Urinary bladder (tissue), 4 donors: Measurements from ENCODE around the gene TPM3. TPM values are rescaled to one million over a fixed set of nuclear protein-coding genes. Genes with fewer than 3 reads are reported as not detected.
"Not testable (repeated sequence)": the region's sequence is repeated elsewhere in the genome, so short reads cannot be mapped to it uniquely, and the experiment has no call there.

Experiments used
- DNase-seq: peaks from one replicate; pipeline ENCODE4 v3.0.0-alpha.2; 2015; ENCODE audit errors: extremely low spot score
- H3K27ac ChIP-seq: one replicate; pipeline ENCODE4 v1.5.1; 2013; ENCODE audit warnings: low read depth, mild to moderate bottlenecking, moderate library complexity
- H3K36me3 ChIP-seq: one replicate; pipeline ENCODE4 v1.6.1; 2013; ENCODE audit warnings: mild to moderate bottlenecking, moderate library complexity; ENCODE audit not compliant: insufficient read depth
- H3K4me1 ChIP-seq: one replicate; pipeline ENCODE4 v1.6.1; 2013; ENCODE audit warnings: mild to moderate bottlenecking, moderate library complexity; ENCODE audit not compliant: insufficient read depth
- H3K4me3 ChIP-seq: one replicate; pipeline ENCODE4 v1.5.1; 2013; ENCODE audit warnings: low read depth, low read length
- WGBS: extraction: QIAGEN DNeasy Blood & Tissue Kit; methylation state at CpG from one replicate; pipeline ENCODE4 v1.1.7; 2013; 5-methylcytosine and 5-hydroxymethylcytosine counted together
- polyA plus RNA-seq: library from polyadenylated mRNA; stranded (reverse); fragments of 200-250 nt; gene quantifications from one replicate; pipeline ENCODE4 v1.2.3, GENCODE V29; 2013
- total RNA-seq: library from RNA; depleted of rRNA; stranded (reverse); fragments of >200 nt; gene quantifications from one replicate; pipeline ENCODE4 v1.2.3, GENCODE V29; 2014
- donor health status: healthy with polysubstance abuse.
- donor health status: healthy.

Gene TPM3
- total RNA-seq: 180 TPM
- polyA plus RNA-seq: 145 TPM

DNA sequence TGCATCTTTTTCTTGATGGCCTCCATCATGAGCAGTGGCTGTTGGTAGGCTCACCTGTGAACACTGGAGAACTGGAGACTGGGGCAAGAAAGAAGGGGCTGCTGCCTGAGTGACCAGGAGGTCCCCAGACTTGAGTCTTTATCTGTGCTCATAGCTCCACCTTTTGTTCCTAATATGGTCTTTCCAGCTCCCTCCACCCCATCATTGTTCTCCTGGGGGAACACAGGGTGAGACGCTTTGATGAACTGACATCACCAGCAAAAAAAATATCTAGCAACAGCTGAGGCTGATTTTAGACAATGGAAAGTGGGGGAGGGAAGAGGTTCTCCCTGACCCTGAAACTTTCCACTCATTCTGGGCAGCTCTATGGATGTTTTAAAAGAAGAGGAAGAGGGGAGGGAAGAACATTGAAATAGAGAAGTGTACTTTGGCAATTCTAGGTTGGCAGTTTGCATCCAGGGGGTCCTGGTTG is at the start of gene TPM3:
Gene TPM3 (minus strand): TSS at position 111 of the 472 bp plus-strand sequence. CDS start 82 bp downstream, at position 29.
- Histone ChIP-seq H3K27ac (no peak within 1 kb of the TSS), H3K4me3 (no peak within 1 kb of the TSS), H3K36me3 (no peaks in the 10 kb centered on the region), H3K4me1 (no peaks in the 10 kb centered on the region)
- DNase-seq: no peak
- WGBS: 30% methylated on average over 1 of the region's 1 CpG

DNA sequence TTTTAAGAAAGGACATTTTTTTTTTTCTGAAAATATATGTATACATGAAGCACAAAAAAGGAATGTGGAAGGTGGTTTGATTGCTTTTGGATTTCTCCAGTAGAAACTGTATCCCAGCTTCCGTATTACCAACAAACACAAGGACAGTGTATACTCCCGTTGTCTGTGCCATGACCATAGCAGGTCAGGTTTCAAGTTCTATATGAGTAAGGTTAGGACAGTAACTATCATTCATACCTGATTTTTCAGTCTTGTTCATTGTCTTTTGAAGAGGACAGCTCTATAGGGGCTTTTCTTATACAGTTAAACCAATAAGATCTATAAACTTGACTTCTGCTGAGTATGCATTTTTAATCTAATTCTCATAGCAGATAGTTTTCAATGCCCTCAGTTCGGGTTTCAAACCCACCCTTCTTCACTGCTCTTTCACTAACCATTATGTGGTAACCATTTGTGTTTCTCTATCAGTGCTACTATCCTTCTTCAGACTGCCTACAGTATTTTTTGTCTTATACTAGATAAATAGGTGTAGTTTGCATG is 48.5 kb upstream of the TPM3 start:
- Histone ChIP-seq H3K4me3 (no peak overlapping the region), H3K4me1 (no peaks in the 10 kb centered on the region), H3K27ac (no peak overlapping the region), H3K36me3 (peaks cover 7% of the 10 kb centered on the region)
- 88% methylated on average over 3 of the region's 3 CpGs for WGBS
- DNase-seq: no peak

DNA sequence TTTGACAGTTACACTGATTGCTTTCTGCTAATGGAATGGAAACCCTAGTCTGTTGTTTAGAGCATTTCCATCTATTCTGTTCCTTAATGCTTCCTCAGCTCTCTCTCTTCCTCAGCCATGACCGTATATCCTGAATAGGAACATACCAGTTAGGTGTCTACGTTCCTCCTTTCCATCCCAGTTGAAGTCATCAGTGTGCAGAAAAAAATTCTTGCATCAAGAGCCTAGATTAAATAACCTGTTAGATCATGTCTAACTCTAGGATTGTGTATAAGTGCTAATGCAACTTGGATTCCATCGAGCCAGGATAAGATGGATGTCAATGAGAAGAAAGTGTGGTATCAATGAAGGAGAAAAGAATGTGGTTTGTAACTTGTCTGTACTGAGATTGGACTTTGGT is 47.6 kb upstream of the TPM3 start:
- Histone ChIP-seq H3K36me3 (peaks cover 8% of the 10 kb centered on the region), H3K27ac (no peak overlapping the region), H3K4me3 (no peak overlapping the region), H3K4me1 (no peaks in the 10 kb centered on the region)
- no peak for DNase-seq
- 85% methylated on average over 3 of the region's 3 CpGs for WGBS

DNA sequence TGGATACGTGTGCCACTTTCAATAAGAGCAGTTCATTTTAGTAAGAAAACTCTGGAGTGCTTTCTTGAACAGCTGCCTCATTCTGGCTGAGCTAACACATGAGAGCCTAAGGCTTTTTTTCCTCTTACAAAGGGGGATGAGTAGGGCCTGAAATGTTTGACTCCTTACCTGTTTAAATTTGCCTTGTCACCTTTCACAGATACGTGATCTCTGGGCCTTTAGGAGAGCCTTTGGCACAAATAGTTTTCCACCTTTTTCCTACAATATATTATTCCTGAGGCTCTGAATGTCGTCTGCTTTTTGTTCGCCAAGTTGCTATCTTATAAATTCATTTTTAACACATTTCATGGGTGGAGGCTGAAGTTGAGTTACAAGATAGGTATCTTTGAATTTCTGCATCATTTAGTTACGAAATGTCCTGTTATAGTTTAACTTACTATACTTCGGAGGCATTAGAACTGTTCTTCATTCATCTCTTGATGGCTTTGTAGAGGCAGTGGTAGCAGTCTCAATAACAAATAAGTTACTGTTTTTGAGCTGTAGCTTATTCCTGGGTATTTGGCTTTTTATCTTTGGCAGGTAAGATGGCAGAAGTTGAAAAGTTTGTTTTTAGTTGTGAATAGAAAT is 46.1 kb upstream of the TPM3 start:
- no peak for DNase-seq
- 92% methylated on average over 6 of the region's 6 CpGs for WGBS
- H3K36me3 ChIP-seq: peaks cover 10% of the 10 kb centered on the region
- no peak overlapping the region for H3K4me3 ChIP-seq
- no peaks in the 10 kb centered on the region for H3K4me1 ChIP-seq
- no peak overlapping the region for H3K27ac ChIP-seq

DNA sequence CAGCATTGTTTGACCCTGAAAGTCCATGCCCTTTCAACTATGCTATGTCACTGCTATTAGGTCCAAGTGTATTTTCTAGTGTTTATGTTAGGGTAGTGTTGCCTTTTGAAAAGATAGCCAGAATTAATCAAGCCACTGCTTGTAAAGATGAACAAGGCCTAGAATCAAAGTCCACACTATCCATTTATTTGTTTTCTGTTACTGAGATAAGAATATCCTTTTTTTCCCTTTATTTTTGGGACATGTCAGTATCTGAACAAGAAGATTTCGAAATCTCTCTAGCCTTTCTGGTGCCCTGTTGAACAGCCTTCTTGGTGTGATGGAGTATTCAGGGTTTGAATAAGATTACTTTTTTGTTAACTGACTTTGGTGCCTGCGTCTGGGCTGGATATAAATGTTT is 45.5 kb upstream of the TPM3 start:
- 94% methylated on average over 2 of the region's 2 CpGs for WGBS
- no peaks in the 10 kb centered on the region for H3K4me1 ChIP-seq
- no peak overlapping the region for H3K27ac ChIP-seq
- no peak overlapping the region for H3K4me3 ChIP-seq
- peaks cover 10% of the 10 kb centered on the region for H3K36me3 ChIP-seq
- DNase-seq: no peak

DNA sequence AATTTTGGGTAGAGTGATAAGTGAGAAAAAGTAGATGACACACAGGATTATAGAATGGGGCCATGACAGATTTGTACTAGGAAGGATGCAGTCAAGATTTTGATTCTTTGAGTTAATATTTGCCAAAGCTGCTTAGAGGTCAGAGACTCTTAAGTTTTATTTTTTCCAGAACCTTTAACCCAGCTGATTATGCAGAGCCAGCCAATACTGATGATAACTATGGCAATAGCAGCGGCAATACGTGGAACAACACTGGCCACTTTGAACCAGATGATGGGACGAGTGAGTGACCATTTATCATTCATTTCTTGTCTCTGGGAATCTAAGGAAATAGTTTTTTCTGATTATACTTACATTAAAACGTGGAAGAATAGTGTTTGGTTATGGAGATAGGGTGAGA is 45.0 kb upstream of the TPM3 start:
- DNase-seq: no peak

DNA sequence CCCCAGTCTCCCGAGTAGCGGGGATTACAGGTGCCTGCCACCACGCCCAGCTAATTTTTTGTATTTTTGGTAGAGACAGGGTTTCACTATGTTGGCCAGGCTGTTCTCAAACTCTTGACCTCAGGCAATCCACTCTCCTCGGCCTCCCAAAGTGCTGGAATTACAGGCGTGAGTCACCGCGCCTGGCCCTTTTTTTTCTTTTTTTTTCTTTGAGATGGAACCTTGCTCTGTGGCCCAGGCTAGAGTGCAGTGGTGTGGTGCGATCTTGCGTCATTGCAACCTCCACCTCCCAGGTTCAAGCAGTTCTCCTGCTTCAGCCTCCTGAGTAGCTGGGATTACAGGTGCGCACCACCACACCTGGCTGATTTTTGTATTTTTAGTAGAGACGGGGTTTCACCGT is 41.2 kb upstream of the TPM3 start:
- not testable (repeated sequence) for DNase-seq, H3K4me1 ChIP-seq, H3K36me3 ChIP-seq, H3K27ac ChIP-seq, H3K4me3 ChIP-seq
- WGBS: 95% methylated on average over 12 of the region's 12 CpGs

More for the DNA sequence above, 45.0 kb upstream of the TPM3 start:
- no peak overlapping the region for H3K4me3 ChIP-seq
- H3K36me3 ChIP-seq: peaks cover 10% of the 10 kb centered on the region
- no peaks in the 10 kb centered on the region for H3K4me1 ChIP-seq
- 89% methylated on average over 4 of the region's 4 CpGs for WGBS
- H3K27ac ChIP-seq: no peak overlapping the region

DNA sequence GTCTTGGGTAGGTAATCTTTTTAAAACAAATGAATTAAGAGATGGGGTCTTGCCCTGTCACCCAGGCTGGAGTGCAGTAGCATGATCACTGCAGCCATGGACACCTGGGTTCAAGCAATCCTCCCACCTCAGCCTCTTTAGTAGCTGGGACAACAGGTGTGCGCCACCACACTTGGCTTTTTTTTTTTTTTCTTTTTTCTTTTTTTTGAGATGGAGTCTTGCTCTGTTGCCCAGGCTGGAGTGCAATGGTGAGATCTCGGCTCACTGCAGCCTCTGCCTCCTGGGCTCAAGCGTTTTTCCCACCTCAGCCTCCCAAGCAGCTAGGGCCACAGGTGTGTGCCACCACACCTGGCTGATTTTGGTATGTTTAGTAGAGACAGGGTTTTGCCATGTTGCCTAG is 39.2 kb upstream of the TPM3 start:
- 96% methylated on average over 3 of the region's 3 CpGs for WGBS
- H3K27ac ChIP-seq, H3K36me3 ChIP-seq, H3K4me1 ChIP-seq, DNase-seq, H3K4me3 ChIP-seq: not testable (repeated sequence)

DNA sequence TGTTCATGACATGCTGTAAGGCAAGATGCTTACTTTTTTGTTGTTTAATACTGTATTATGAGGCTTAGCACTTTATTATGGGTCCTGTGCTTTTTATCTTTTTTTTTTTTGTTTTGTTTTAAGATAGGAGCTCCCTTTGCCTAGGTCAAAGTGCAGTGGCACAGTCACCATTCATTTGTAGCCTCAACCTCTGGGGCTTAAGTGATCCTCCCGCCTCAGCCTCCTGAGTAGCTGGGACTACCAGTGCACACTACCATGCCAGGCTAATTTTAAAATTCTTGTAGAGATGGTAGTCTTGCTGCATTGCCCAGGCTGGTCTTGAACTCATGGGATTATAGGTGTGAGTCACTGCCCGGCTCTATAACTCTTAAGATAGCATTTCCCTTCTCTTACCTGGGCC is 33.5 kb upstream of the TPM3 start:
- H3K4me3 ChIP-seq: no peak overlapping the region
- no peak for DNase-seq
- H3K27ac ChIP-seq: no peak overlapping the region
- H3K36me3 ChIP-seq: no peaks in the 10 kb centered on the region
- 95% methylated on average over 2 of the region's 2 CpGs for WGBS
- no peaks in the 10 kb centered on the region for H3K4me1 ChIP-seq

DNA sequence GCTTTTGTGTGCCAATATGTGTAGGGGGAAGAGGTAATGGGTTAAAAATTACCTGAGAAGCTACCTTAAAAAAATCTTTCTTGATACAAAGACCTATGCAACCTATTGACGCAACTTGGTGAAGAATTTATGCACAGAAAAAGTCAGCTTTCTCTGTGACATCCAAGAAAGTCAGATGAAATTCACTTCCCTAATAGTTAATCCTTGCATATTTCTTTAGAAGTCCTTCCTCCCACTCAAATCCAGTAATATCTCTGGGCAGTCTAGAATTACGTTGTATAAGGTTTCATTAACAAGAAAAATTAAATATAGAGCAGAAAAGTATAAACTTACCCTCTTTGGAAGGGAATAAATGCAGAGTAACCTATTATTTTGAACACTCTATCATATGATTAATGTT is 31.7 kb upstream of the TPM3 start:
- Histone ChIP-seq H3K27ac (no peak overlapping the region), H3K4me3 (no peak overlapping the region), H3K4me1 (peaks cover 2% of the 10 kb centered on the region), H3K36me3 (no peaks in the 10 kb centered on the region)
- WGBS: 45% methylated on average over 2 of the region's 2 CpGs
- no peak for DNase-seq

DNA sequence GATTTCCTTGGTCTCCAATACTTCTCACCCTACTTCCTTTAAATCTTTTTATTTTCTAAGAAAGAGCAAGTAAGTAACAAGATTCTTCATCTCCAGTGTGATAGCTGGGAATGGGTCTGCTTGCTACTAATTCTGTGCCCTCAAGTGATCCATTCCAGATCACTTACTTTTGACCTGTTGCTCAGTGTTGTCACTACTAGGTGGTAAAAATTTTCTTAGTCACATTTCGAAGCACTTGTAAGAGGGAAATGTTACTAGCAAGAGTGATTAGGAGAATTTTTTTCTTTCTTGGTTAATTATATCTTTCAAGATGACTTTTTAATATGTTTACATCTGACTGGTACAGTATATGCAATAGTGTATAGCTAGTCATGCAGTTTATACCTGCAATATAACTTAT is 31.0 kb upstream of the TPM3 start:
- H3K27ac ChIP-seq: no peak overlapping the region
- WGBS: 82% methylated on average over 1 of the region's 1 CpG

DNA sequence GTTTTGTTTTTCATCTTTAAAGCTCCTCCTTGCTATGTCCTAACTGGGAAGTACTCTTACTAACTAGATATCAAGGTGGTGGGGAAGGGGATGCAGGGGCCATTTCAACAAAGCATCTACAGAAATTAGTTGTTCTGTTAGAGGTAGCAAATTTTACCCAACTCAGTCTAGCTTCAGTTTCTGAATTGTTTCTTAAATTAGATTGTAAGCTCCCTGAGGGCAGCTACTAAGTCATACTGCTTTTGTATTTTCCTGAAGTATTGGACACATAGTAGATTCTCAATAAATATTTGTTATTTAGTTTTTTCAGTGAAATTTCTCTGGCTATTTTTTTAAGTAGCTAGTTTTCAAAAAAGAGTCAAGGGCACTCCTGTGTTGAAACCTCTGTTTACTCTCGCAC is 30.6 kb upstream of the TPM3 start:
- 93% methylated on average over 1 of the region's 1 CpG for WGBS
- Histone ChIP-seq H3K4me1 (peaks cover 2% of the 10 kb centered on the region), H3K36me3 (peaks cover 2% of the 10 kb centered on the region), H3K27ac (no peak overlapping the region), H3K4me3 (no peak overlapping the region)
- no peak for DNase-seq

More for the DNA sequence above, 31.0 kb upstream of the TPM3 start:
- DNase-seq: no peak
- H3K4me1 ChIP-seq: peaks cover 2% of the 10 kb centered on the region
- H3K4me3 ChIP-seq: no peak overlapping the region
- H3K36me3 ChIP-seq: peaks cover 2% of the 10 kb centered on the region

DNA sequence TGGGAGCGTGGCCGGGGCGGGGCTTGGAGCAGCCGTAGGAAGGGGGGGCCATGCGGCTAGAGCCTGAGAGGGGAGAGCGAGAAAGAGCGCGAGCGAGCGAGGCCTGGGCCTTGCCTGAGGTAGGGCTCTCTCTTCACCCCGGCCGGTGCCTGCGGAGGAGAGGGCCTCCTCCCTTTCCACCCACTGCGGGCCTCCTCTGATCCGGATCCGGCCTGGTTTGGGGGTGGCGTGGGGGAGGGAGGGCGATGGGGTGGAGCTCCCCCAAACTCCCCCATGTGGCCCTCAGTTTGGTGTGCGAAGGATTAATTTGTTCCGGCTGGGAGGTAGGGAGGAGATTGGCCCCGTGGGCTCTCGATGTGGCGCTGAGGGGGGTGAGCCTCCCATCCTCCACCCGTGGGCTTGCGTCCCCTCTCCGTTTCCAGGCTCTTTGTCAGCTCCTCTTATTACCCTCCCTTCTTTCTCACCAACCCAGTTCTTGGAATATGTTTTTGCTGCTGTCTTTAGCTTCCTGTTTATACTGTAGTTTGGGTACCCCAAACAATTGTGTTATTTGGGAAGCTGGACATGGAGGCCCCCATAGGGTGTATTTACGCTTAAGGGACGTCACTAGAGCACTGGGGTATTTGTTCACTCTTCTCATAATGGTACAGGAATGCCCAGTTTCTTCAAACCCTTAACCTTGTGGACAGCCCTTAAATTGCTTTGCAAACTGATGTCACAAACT is 29.5 kb upstream of the TPM3 start:
- peak overlapping the region; percentile 99 for H3K27ac ChIP-seq
- peak; percentile 13 for DNase-seq
- WGBS: under 1% methylated on average over 28 of the region's 28 CpGs
- H3K36me3 ChIP-seq: peaks cover 2% of the 10 kb centered on the region
- peaks cover 2% of the 10 kb centered on the region for H3K4me1 ChIP-seq
- peak overlapping the region; percentile 91 for H3K4me3 ChIP-seq

DNA sequence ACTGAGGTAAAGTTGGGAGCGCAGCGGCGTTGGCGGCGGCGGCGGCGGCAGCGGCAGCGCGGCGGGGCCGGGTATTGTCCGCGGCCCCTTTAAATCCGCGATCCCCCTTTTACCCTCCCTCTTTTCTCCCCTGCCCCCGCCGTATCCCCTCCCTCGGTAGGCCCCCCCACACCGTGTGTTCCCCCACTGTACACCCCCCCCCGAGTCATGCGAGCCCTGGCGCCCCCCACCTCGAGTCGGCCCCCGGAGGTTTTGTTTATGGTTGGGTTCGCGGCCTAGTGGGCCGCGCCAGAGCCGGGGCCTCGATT is 29.0 kb upstream of the TPM3 start:
- WGBS: under 1% methylated on average over 33 of the region's 33 CpGs
- H3K4me1 ChIP-seq: peaks cover 2% of the 10 kb centered on the region
- H3K36me3 ChIP-seq: peaks cover 2% of the 10 kb centered on the region

More for the DNA sequence above, 29.0 kb upstream of the TPM3 start:
- no peak for DNase-seq
- peak overlapping the region; percentile 99 for H3K27ac ChIP-seq
- peak overlapping the region; percentile 91 for H3K4me3 ChIP-seq
